Measurements from ENCODE around the gene TMEM120B. TPM values are rescaled to one million over a fixed set of nuclear protein-coding genes. Genes with fewer than 3 reads are reported as not detected.

TMEM120B gene
- total and polyA plus RNA-seq, 2 of the 13 experiments (the other 11 are each of a cell fraction or from before 2014, with no cell fraction given): 7.1 to 12.9 TPM

- TF ChIP-seq EP300 (IDR thresholded peaks at IDR 0.05; ENCODE audit: low read depth in 2 of 2, low read length in 2 of 2) (no peak), EP300 (CRISPR knock-in tag; IDR thresholded peaks at IDR 0.05; ENCODE audit: borderline replicate concordance) (no peak; the same call in 1 of the 2 replicates), ZNF296 (CRISPR knock-in tag; conservative IDR thresholded peaks at IDR 0.05) (no peak), WIZ (CRISPR knock-in tag; IDR thresholded peaks at IDR 0.05) (no peak), CERS6 (CRISPR knock-in tag; IDR thresholded peaks at IDR 0.05) (no peak), SKIL (CRISPR knock-in tag; IDR thresholded peaks at IDR 0.05; ENCODE audit: borderline replicate concordance) (no peak), NCOA2 (CRISPR knock-in tag; IDR thresholded peaks at IDR 0.05) (no peak), NR2F2 (IDR thresholded peaks at IDR 0.05; ENCODE audit: borderline replicate concordance, low read depth) (no peak)
Measured at GRCh38 chr12:121799156-121799841, 86.7 kb downstream of the TMEM120B start (continued).
